HG02884 (cell line): ENCODE data around the gene CD48.
"Not testable (repeated sequence)": the region's sequence is repeated elsewhere in the genome, so short reads cannot be mapped to it uniquely, and the experiment has no call there.

Experiments used
- ATAC-seq: cut with Tn5 transposase; IDR thresholded peaks from one replicate; pipeline ENCODE4 v1.9.1; 2021; ENCODE audit warnings: mild to moderate bottlenecking, moderate library complexity; ENCODE audit not compliant: unreplicated experiment

The CD48 gene

GRCh38 chr1:160716013-160716412, 4.4 kb upstream of the CD48 start:
- ATAC-seq, result no peak

- not testable (repeated sequence) for ATAC-seq
Observed at GRCh38 chr1:160714034-160714648, 2.5 kb upstream of the CD48 start.

GRCh38 chr1:160713161-160713560, 1.5 kb upstream of the CD48 start:
- ATAC-seq, result no peak

- ATAC-seq, result not testable (repeated sequence)
Observed at GRCh38 chr1:160712525-160713080, 981 bp upstream of the CD48 start.

GRCh38 chr1:160711276-160711601, 383 bp downstream of the CD48 start:
- ATAC-seq, result no peak

- ATAC-seq, result no peak
Observed at GRCh38 chr1:160710517-160711252, 937 bp downstream of the CD48 start.

GRCh38 chr1:160709715-160710114, 1.9 kb downstream of the CD48 start:
- no peak for ATAC-seq

GRCh38 chr1:160708801-160709200, 2.8 kb downstream of the CD48 start:
- ATAC-seq, result no peak

GRCh38 chr1:160708118-160708517, 3.5 kb downstream of the CD48 start:
- ATAC-seq, result no peak

- ATAC-seq, result no peak
Observed at GRCh38 chr1:160707236-160708064, 4.2 kb downstream of the CD48 start.

- no peak for ATAC-seq
Observed at GRCh38 chr1:160706526-160707235, 4.9 kb downstream of the CD48 start.

GRCh38 chr1:160705742-160706141, 5.9 kb downstream of the CD48 start:
- ATAC-seq, result no peak

- not testable (repeated sequence) for ATAC-seq
Observed at GRCh38 chr1:160705212-160705621, 6.4 kb downstream of the CD48 start.

GRCh38 chr1:160704250-160704649, 7.4 kb downstream of the CD48 start:
- no peak for ATAC-seq

GRCh38 chr1:160702100-160702499, 9.5 kb downstream of the CD48 start:
- ATAC-seq, result no peak

GRCh38 chr1:160692390-160692789, 19.2 kb downstream of the CD48 start:
- not testable (repeated sequence) for ATAC-seq

- no peak for ATAC-seq
Observed at GRCh38 chr1:160685266-160685665, 26.4 kb downstream of the CD48 start.

GRCh38 chr1:160682983-160683865, 28.4 kb downstream of the CD48 start:
- no peak for ATAC-seq

GRCh38 chr1:160681891-160682140, 29.8 kb downstream of the CD48 start:
- ATAC-seq, result no peak
